HEK293 (cell line): ENCODE results near the gene ZNF513.

Experiments
- CTCF ChIA-PET: fragments of 350-600 bp; formaldehyde crosslinking; extraction: SDS; loops from one replicate; lab custom pipeline; 2021; ENCODE audit warnings: antibody characterized with exemption; lab: Yijun Ruan, JAX
- POLR2A ChIA-PET: fragments of 300-600 bp; formaldehyde crosslinking; extraction: SDS; loops from one replicate; lab custom pipeline; 2020; ENCODE audit warnings: antibody characterized with exemption, inconsistent platforms; lab: Yijun Ruan, JAX
- H3K27ac ChIP-seq: fragments of 200-500 bp; sonication (Bioruptor generic); 2 replicates; pipeline ENCODE4 v1.5.1; 2014; ENCODE audit warnings: low read depth, low read length, control low read depth, inconsistent platforms; ENCODE audit errors: extremely low read depth
- H3K36me3 ChIP-seq, 2 experiments: fragments of 200-500 bp in 1 of 2; sonication (Bioruptor generic) in 1 of 2; 1 replicate in 1 of 2; 2 replicates in 1 of 2; pipeline ENCODE4 v1.5.1; 2014 to 2017; ENCODE audit warnings: inconsistent platforms in 2 of 2, low read length in 2 of 2; ENCODE audit not compliant: control insufficient read depth in 2 of 2, insufficient read depth in 1 of 2
- H3K4me1 ChIP-seq: fragments of 200-500 bp; sonication (Bioruptor generic); 2 replicates; pipeline ENCODE4 v1.5.1; 2014; ENCODE audit warnings: mild to moderate bottlenecking, low read length, inconsistent platforms; ENCODE audit not compliant: control insufficient read depth, insufficient read depth
- H3K4me3 ChIP-seq: 2 replicates; pipeline ENCODE4 v1.5.1; 2011; ENCODE audit warnings: low read depth, mild to moderate bottlenecking, control low read depth, low read length, moderate library complexity
- H3K9me3 ChIP-seq: fragments of 200-500 bp; sonication (Bioruptor generic); 2 replicates; pipeline ENCODE4 v1.5.1; 2014; ENCODE audit warnings: low read depth, low read length, inconsistent platforms; ENCODE audit not compliant: control insufficient read depth, insufficient read depth
- GLIS1 ChIP-seq: fragments of 450-650 bp; formaldehyde crosslinking; IDR thresholded peaks from 2 replicates; pipeline ENCODE4 v1.5.1; 2016; ENCODE audit warnings: missing biosample characterization, missing genetic modification characterization
- HOXA7 ChIP-seq: sonication (generic); formaldehyde crosslinking; IDR thresholded peaks from 2 replicates; pipeline ENCODE4 v1.8.1; 2022; ENCODE audit warnings: missing genetic modification reagents, borderline replicate concordance
- KLF10 ChIP-seq: fragments of 450-650 bp; IDR thresholded peaks from 2 replicates; pipeline ENCODE4 v1.5.1; 2018; ENCODE audit warnings: missing biosample characterization, mild to moderate bottlenecking, missing genetic modification characterization
- KLF16 ChIP-seq: fragments of 450-650 bp; formaldehyde crosslinking; IDR thresholded peaks from 2 replicates; pipeline ENCODE4 v1.5.1; 2017; ENCODE audit warnings: missing biosample characterization, missing genetic modification characterization
- MYNN ChIP-seq: fragments of 450-650 bp; formaldehyde crosslinking; IDR thresholded peaks from 2 replicates; pipeline ENCODE4 v1.5.1; 2016; ENCODE audit warnings: missing biosample characterization, missing genetic modification characterization, borderline replicate concordance
- SP7 ChIP-seq: fragments of 450-650 bp; formaldehyde crosslinking; IDR thresholded peaks from 2 replicates; pipeline ENCODE4 v1.5.1; 2016; ENCODE audit warnings: missing biosample characterization, missing genetic modification characterization
- ZFHX2 ChIP-seq: fragments of 450-650 bp; formaldehyde crosslinking; conservative IDR thresholded peaks from 2 replicates; pipeline ENCODE4 v1.5.1; 2016; ENCODE audit warnings: missing biosample characterization, missing genetic modification characterization
- ZNF10 ChIP-seq: fragments of 450-650 bp; formaldehyde crosslinking; IDR thresholded peaks from 2 replicates; pipeline ENCODE4 v1.5.1; 2017; ENCODE audit warnings: missing biosample characterization, missing genetic modification characterization
- ZNF132 ChIP-seq: fragments of 450-650 bp; formaldehyde crosslinking; IDR thresholded peaks from 2 replicates; pipeline ENCODE4 v1.5.1; 2017; ENCODE audit warnings: missing biosample characterization, missing genetic modification characterization, borderline replicate concordance
- ZNF133 ChIP-seq: fragments of 450-650 bp; formaldehyde crosslinking; IDR thresholded peaks from 2 replicates; pipeline ENCODE4 v1.5.1; 2016; ENCODE audit warnings: missing biosample characterization, missing genetic modification characterization
- ZNF157 ChIP-seq: fragments of 450-650 bp; formaldehyde crosslinking; IDR thresholded peaks from 2 replicates; pipeline ENCODE4 v1.5.1; 2016; ENCODE audit warnings: missing biosample characterization, missing genetic modification characterization
- ZNF174 ChIP-seq: fragments of 450-650 bp; formaldehyde crosslinking; IDR thresholded peaks from 2 replicates; pipeline ENCODE4 v1.5.0; 2017; ENCODE audit warnings: missing biosample characterization, mild to moderate bottlenecking, missing genetic modification characterization
- ZNF19 ChIP-seq: fragments of 450-650 bp; formaldehyde crosslinking; IDR thresholded peaks from 2 replicates; pipeline ENCODE4; 2016; ENCODE audit warnings: missing biosample characterization, missing genetic modification characterization, low read depth
- ZNF223 ChIP-seq: fragments of 450-650 bp; formaldehyde crosslinking; IDR thresholded peaks from 2 replicates; pipeline ENCODE4 v1.5.1; 2016; ENCODE audit warnings: missing biosample characterization, missing genetic modification characterization
- ZNF23 ChIP-seq: fragments of 450-650 bp; formaldehyde crosslinking; IDR thresholded peaks from 2 replicates; pipeline ENCODE4 v1.5.1; 2016; ENCODE audit warnings: missing biosample characterization, missing genetic modification characterization, borderline replicate concordance
- ZNF266 ChIP-seq: fragments of 450-650 bp; formaldehyde crosslinking; IDR thresholded peaks from 2 replicates; pipeline ENCODE4 v1.5.1; 2016; ENCODE audit warnings: missing biosample characterization, missing genetic modification characterization, low read depth
- ZNF354C ChIP-seq: fragments of 450-650 bp; formaldehyde crosslinking; IDR thresholded peaks from 2 replicates; pipeline ENCODE4 v1.5.1; 2016; ENCODE audit warnings: missing biosample characterization, missing genetic modification characterization, low read depth, borderline replicate concordance
- ZNF366 ChIP-seq: fragments of 450-650 bp; formaldehyde crosslinking; conservative IDR thresholded peaks from 2 replicates; pipeline ENCODE4 v1.5.1; 2016; ENCODE audit warnings: missing biosample characterization, missing genetic modification characterization
- ZNF544 ChIP-seq: fragments of 450-650 bp; formaldehyde crosslinking; IDR thresholded peaks from 2 replicates; pipeline ENCODE4 v1.5.0; 2017; ENCODE audit warnings: missing biosample characterization, missing genetic modification characterization
- ZNF555 ChIP-seq: fragments of 450-650 bp; formaldehyde crosslinking; conservative IDR thresholded peaks from 2 replicates; pipeline ENCODE4 v1.5.1; 2017; ENCODE audit warnings: missing biosample characterization, mild to moderate bottlenecking, missing genetic modification characterization, inconsistent platforms
- ZNF560 ChIP-seq: fragments of 450-650 bp; formaldehyde crosslinking; IDR thresholded peaks from 2 replicates; pipeline ENCODE4 v1.5.1; 2017; ENCODE audit warnings: missing biosample characterization, missing genetic modification characterization, borderline replicate concordance
- ZNF596 ChIP-seq: fragments of 450-650 bp; IDR thresholded peaks from 2 replicates; pipeline ENCODE4 v1.5.0; 2018; ENCODE audit warnings: missing biosample characterization, mild to moderate bottlenecking, missing genetic modification characterization, moderate library complexity
- ZNF76 ChIP-seq: fragments of 450-650 bp; formaldehyde crosslinking; IDR thresholded peaks from 2 replicates; pipeline ENCODE4; 2016; ENCODE audit warnings: low read depth, missing biosample characterization, missing genetic modification characterization, borderline replicate concordance
- TF ChIP-seq, protein P1 (sequence below): fragments of 450-650 bp; formaldehyde crosslinking; IDR thresholded peaks from 2 replicates; pipeline ENCODE4 v1.5.1; 2017; ENCODE audit warnings: missing biosample characterization, missing genetic modification characterization
- TF ChIP-seq, protein P2 (sequence below): fragments of 450-650 bp; formaldehyde crosslinking; IDR thresholded peaks from 2 replicates; pipeline ENCODE4 v1.5.1; 2016; ENCODE audit warnings: missing biosample characterization, missing genetic modification characterization, low read depth
- TF ChIP-seq, protein P3 (sequence below): fragments of 450-650 bp; formaldehyde crosslinking; IDR thresholded peaks from 2 replicates; pipeline ENCODE4 v1.5.1; 2016; ENCODE audit warnings: missing biosample characterization, missing genetic modification characterization

ZNF513 gene

DNA sequence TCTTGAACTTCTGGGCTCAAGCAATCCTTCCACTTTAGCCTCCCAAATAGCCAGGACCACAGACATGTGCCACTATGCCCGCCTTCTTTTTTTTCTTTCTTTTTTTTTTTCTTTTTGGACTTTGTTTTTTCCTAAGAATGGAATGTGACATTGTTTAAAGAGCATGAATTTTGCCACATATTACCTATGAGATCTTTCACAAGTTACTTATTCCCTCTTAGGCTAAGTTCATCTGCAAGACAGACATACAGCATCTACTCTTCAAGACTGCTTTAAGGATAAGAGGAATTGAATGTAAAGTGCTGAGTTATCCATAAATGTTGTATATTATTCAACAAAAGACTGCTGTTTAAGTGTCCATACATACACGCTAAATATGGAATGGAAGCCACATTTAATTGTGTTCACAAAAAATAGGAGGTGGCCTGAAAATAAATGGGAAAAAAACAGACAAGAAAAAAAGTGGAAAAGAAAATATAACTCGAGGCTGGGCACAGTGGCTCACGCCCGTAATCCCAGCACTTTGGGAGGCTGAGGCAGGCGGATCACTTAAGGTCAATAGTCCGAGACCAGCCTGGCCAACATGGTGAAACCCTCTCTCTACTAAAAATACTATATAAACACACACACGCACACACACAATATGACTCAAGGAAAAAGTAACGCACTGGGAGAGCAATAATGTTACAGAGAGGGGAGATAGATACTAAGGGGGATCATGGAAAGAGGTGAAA lies 32.1 kb upstream of the ZNF513 start:
- H3K36me3 ChIP-seq: peaks cover 0 to 2% of the 10 kb centered on the region in 2 experiments; a peak in 2 of 3 replicates
- CTCF ChIA-PET: no interaction called here
- H3K9me3 ChIP-seq: no peaks in the 10 kb centered on the region
- no peak overlapping the region for H3K4me3 ChIP-seq
- POLR2A ChIA-PET: no interaction called here
- H3K4me1 ChIP-seq: peaks cover 5% of the 10 kb centered on the region; the same call in 1 of the 2 replicates
- TF ChIP-seq, protein P1, sequence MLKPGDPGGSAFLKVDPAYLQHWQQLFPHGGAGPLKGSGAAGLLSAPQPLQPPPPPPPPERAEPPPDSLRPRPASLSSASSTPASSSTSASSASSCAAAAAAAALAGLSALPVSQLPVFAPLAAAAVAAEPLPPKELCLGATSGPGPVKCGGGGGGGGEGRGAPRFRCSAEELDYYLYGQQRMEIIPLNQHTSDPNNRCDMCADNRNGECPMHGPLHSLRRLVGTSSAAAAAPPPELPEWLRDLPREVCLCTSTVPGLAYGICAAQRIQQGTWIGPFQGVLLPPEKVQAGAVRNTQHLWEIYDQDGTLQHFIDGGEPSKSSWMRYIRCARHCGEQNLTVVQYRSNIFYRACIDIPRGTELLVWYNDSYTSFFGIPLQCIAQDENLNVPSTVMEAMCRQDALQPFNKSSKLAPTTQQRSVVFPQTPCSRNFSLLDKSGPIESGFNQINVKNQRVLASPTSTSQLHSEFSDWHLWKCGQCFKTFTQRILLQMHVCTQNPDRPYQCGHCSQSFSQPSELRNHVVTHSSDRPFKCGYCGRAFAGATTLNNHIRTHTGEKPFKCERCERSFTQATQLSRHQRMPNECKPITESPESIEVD (tag by site-specific recombination): no peak
- TF ChIP-seq ZNF10 (tag by site-specific recombination) (no peak), ZNF596 (tag by site-specific recombination) (no peak), ZNF76 (tag by site-specific recombination) (no peak), ZNF544 (tag by site-specific recombination) (no peak), ZNF266 (tag by site-specific recombination) (no peak)
- TF ChIP-seq, protein P2, sequence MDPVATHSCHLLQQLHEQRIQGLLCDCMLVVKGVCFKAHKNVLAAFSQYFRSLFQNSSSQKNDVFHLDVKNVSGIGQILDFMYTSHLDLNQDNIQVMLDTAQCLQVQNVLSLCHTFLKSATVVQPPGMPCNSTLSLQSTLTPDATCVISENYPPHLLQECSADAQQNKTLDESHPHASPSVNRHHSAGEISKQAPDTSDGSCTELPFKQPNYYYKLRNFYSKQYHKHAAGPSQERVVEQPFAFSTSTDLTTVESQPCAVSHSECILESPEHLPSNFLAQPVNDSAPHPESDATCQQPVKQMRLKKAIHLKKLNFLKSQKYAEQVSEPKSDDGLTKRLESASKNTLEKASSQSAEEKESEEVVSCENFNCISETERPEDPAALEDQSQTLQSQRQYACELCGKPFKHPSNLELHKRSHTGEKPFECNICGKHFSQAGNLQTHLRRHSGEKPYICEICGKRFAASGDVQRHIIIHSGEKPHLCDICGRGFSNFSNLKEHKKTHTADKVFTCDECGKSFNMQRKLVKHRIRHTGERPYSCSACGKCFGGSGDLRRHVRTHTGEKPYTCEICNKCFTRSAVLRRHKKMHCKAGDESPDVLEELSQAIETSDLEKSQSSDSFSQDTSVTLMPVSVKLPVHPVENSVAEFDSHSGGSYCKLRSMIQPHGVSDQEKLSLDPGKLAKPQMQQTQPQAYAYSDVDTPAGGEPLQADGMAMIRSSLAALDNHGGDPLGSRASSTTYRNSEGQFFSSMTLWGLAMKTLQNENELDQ: no peak
- H3K27ac ChIP-seq: no peak overlapping the region

DNA sequence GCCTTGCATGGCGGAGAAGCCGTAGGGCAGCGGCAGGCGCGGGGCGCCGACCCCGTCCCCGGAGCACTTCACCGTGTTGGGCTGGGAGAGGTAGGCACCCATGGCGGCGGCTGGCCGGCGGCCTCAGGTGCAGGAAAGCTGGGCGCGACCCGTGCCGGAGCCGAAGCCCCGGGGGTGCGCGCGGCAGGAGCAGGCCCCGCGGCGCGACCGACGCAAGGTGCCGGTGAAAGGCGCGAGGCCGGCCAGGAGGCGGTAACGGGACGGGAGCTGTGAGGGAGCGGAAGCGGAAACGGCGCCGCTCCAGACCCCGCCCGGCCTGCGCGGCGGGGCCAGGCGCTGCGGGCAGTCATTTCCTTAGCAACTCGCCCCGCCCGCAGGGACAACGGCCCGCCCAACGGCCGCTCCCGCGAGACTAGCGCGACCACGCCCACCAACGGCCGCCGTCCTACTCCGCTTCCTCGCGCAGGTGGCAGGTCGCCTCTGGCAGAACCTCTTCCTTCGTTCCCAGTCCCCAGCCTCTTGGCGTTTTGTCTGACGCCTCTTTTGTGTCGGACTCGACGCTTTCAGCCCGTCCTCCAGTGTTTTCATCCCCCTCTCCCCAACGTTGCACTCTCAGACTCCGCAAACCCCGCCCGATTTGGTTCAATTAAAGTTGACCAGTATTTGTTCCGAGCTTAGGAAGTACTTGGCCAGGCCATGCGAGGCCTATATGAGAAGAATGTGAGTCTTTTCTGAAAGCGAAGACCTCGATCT lies 29.0 kb upstream of the ZNF513 start, which contains the start of gene PPM1G:
Gene PPM1G, minus strand, starts transcription at position 271 of the 753 bp plus-strand sequence. Its CDS starts 169 bp downstream, at position 102.
- Histone ChIP-seq H3K27ac (peak within 1 kb of the TSS; percentile 96), H3K4me3 (peak within 1 kb of the TSS; percentile 98), H3K36me3 (peaks cover 17 to 21% of the 10 kb centered on the region in 2 experiments; a peak in 2 of 3 replicates), H3K9me3 (no peaks in the 10 kb centered on the region), H3K4me1 (peaks cover 9% of the 10 kb centered on the region; the same call in 1 of the 2 replicates)
- ChIA-PET POLR2A (interaction anchor here (0.6 to 3.4 kb wide), 16 partner anchors 11 to 517 kb away, joined by 3 to 56 read pairs (median 5); partner anchors contain the start of genes CCDC121, EIF2B4, GPN1 and GTF3C2), CTCF (interaction anchor here (0.6 to 4.2 kb wide), 9 partner anchors 12 to 987 kb away, joined by 3 to 17 read pairs (median 3); partner anchors contain the start of gene NRBP1)
- TF ChIP-seq ZNF132 (tag by site-specific recombination): no peak
- no peak for TF ChIP-seq ZNF133 (tag by site-specific recombination)
- TF ChIP-seq SP7 (tag by site-specific recombination): peak; percentile 62; the same call in 1 of the 2 replicates
- TF ChIP-seq ZNF223 (tag by site-specific recombination): no peak
- no peak for TF ChIP-seq ZNF157 (tag by site-specific recombination)
- TF ChIP-seq ZFHX2 (tag by site-specific recombination): 0 out of 2 replicates have a peak, but pooled peaks have one; percentile 5
- TF ChIP-seq ZNF19 (tag by site-specific recombination): no peak
- peak; percentile 91 for TF ChIP-seq KLF16
- no peak for TF ChIP-seq ZNF555 (tag by site-specific recombination)
- TF ChIP-seq HOXA7: no peak
- TF ChIP-seq, protein P3, sequence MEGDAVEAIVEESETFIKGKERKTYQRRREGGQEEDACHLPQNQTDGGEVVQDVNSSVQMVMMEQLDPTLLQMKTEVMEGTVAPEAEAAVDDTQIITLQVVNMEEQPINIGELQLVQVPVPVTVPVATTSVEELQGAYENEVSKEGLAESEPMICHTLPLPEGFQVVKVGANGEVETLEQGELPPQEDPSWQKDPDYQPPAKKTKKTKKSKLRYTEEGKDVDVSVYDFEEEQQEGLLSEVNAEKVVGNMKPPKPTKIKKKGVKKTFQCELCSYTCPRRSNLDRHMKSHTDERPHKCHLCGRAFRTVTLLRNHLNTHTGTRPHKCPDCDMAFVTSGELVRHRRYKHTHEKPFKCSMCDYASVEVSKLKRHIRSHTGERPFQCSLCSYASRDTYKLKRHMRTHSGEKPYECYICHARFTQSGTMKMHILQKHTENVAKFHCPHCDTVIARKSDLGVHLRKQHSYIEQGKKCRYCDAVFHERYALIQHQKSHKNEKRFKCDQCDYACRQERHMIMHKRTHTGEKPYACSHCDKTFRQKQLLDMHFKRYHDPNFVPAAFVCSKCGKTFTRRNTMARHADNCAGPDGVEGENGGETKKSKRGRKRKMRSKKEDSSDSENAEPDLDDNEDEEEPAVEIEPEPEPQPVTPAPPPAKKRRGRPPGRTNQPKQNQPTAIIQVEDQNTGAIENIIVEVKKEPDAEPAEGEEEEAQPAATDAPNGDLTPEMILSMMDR (tag by site-specific recombination): peak; percentile 4
- peak; percentile 27; the same call in 1 of the 2 replicates for TF ChIP-seq GLIS1 (tag by site-specific recombination)
- peak; percentile 81 for TF ChIP-seq ZNF366
- no peak for TF ChIP-seq ZNF23 (tag by site-specific recombination)
- no peak for TF ChIP-seq ZNF560 (tag by site-specific recombination)
- no peak for TF ChIP-seq ZNF354C (tag by site-specific recombination)
- no peak for TF ChIP-seq ZNF544 (tag by site-specific recombination)
- TF ChIP-seq MYNN (tag by site-specific recombination): no peak
- peak; percentile 69 for TF ChIP-seq KLF10 (tag by site-specific recombination)
- TF ChIP-seq ZNF174 (tag by site-specific recombination): no peak
